Upper lobe of left lung (tissue), 4 donors: ENCODE measurements around the gene ACP3.

Experiments used
- POLR2AphosphoS5 ChIP-seq, 2 donors: sonication (generic); formaldehyde crosslinking; IDR thresholded peaks; one replicate each; pipeline ENCODE4 v1.5.1; 2017; ENCODE audit warnings: antibody characterized with exemption in 2 of 2
- TF ChIP-seq, protein P1 (sequence below), 6 experiments: fragments of 450-650 bp in 4 of 6; fragments of 200-600 bp in 2 of 6; sonication (generic) in 2 of 6; IDR thresholded peaks; one replicate each; pipeline ENCODE4 v1.5.1; 2016 to 2019; ENCODE audit warnings: antibody characterized with exemption in 6 of 6

- TF ChIP-seq POLR2AphosphoS5 (IDR thresholded peaks at IDR 0.05) = no peak
- TF ChIP-seq, protein P1, sequence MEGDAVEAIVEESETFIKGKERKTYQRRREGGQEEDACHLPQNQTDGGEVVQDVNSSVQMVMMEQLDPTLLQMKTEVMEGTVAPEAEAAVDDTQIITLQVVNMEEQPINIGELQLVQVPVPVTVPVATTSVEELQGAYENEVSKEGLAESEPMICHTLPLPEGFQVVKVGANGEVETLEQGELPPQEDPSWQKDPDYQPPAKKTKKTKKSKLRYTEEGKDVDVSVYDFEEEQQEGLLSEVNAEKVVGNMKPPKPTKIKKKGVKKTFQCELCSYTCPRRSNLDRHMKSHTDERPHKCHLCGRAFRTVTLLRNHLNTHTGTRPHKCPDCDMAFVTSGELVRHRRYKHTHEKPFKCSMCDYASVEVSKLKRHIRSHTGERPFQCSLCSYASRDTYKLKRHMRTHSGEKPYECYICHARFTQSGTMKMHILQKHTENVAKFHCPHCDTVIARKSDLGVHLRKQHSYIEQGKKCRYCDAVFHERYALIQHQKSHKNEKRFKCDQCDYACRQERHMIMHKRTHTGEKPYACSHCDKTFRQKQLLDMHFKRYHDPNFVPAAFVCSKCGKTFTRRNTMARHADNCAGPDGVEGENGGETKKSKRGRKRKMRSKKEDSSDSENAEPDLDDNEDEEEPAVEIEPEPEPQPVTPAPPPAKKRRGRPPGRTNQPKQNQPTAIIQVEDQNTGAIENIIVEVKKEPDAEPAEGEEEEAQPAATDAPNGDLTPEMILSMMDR (IDR thresholded peaks at IDR 0.05) = no peak
These were observed 39.4 kb downstream of the ACP3 start for GRCh38 chr3:132356568-132356967.
